ENCODE data around the gene SH3D19. TPM values are rescaled to one million over a fixed set of nuclear protein-coding genes. Genes with fewer than 3 reads are reported as not detected.

SH3D19 gene
- total RNA-seq, 1 donor from 2014 or later = 39.3 TPM

- Histone ChIP-seq H3K27me3 (no peaks in the 10 kb centered on the region), H3K4me1 (peaks cover 5% of the 10 kb centered on the region), H3K4me2 (no peak overlapping the region), H3F3A (ENCODE audit: low read depth) (no peaks in the 10 kb centered on the region), H3K9me3 (ENCODE audit: low read depth) (no peaks in the 10 kb centered on the region), H3K27ac (no peak overlapping the region), H3K79me2 (ENCODE audit: low read depth) (no peaks in the 10 kb centered on the region), H3K36me3 (peaks cover 4% of the 10 kb centered on the region), H3K9ac (no peak overlapping the region), H2AFZ (replicated peaks) (no peak overlapping the region), H3K4me3 (no peak overlapping the region), H4K20me1 (ENCODE audit: low read depth) (no peaks in the 10 kb centered on the region)
- Mint-ChIP-seq H3K4me1 (peaks cover 17% of the 10 kb centered on the region), H3K9me3 (no peaks in the 10 kb centered on the region), H3K27me3 (ENCODE audit: insufficient read depth, low read depth) (no peaks in the 10 kb centered on the region), H3K36me3 (peaks cover 9% of the 10 kb centered on the region), H3K27ac (peak overlapping the region; percentile 70), H3K4me3 (no peak overlapping the region)
- TF ChIP-seq EZH2phosphoT487 (IDR thresholded peaks at IDR 0.05) (no peak), EZH2 (IDR thresholded peaks at IDR 0.05) (no peak), CTCF (IDR thresholded peaks at IDR 0.05) (no peak)
- DNase-seq (ENCODE audit: low spot score) = no peak
Observed at GRCh38 chr4:151182455-151182996, 142.9 kb downstream of the SH3D19 start.

- Mint-ChIP-seq H3K27ac (no peak overlapping the region), H3K36me3 (peaks cover 15% of the 10 kb centered on the region), H3K27me3 (ENCODE audit: insufficient read depth, low read depth) (peaks cover 2% of the 10 kb centered on the region), H3K4me3 (no peak overlapping the region), H3K9me3 (no peaks in the 10 kb centered on the region), H3K4me1 (peaks cover 4% of the 10 kb centered on the region)
- peaks cover 9% of the 10 kb centered on the region for H4K20me1 ChIP-seq (ENCODE audit: low read depth)
- no peak overlapping the region for H3K9ac ChIP-seq
- no peak overlapping the region for H2AFZ ChIP-seq (replicated peaks)
- H3K4me3 ChIP-seq = no peak overlapping the region
- H3K27me3 ChIP-seq = no peaks in the 10 kb centered on the region
- H3K4me1 ChIP-seq = peaks cover 11% of the 10 kb centered on the region
- H3K79me2 ChIP-seq (ENCODE audit: low read depth) = no peaks in the 10 kb centered on the region
- no peak overlapping the region for H3K4me2 ChIP-seq
- TF ChIP-seq CTCF (IDR thresholded peaks at IDR 0.05) = no peak
- TF ChIP-seq EZH2phosphoT487 (IDR thresholded peaks at IDR 0.05) = no peak
- TF ChIP-seq EZH2 (IDR thresholded peaks at IDR 0.05) = no peak
- no peak for DNase-seq (ENCODE audit: low spot score)
- no peaks in the 10 kb centered on the region for H3K9me3 ChIP-seq (ENCODE audit: low read depth)
- peaks cover 3% of the 10 kb centered on the region for H3F3A ChIP-seq (ENCODE audit: low read depth)
- H3K36me3 ChIP-seq = peaks cover 12% of the 10 kb centered on the region
- no peak overlapping the region for H3K27ac ChIP-seq
Observed at GRCh38 chr4:151176685-151177084, 148.7 kb downstream of the SH3D19 start.

- peaks cover under 1% of the 10 kb centered on the region for H3K4me1 Mint-ChIP-seq
- peaks cover 12% of the 10 kb centered on the region for H3K36me3 Mint-ChIP-seq
- Histone ChIP-seq H3F3A (ENCODE audit: low read depth) (peaks cover 3% of the 10 kb centered on the region), H4K20me1 (ENCODE audit: low read depth) (peaks cover 14% of the 10 kb centered on the region), H3K79me2 (ENCODE audit: low read depth) (no peaks in the 10 kb centered on the region), H3K4me2 (no peak overlapping the region), H3K4me3 (no peak overlapping the region), H3K4me1 (peaks cover 17% of the 10 kb centered on the region), H3K27me3 (no peaks in the 10 kb centered on the region), H2AFZ (replicated peaks) (no peak overlapping the region), H3K36me3 (peaks cover 12% of the 10 kb centered on the region), H3K27ac (no peak overlapping the region), H3K9ac (no peak overlapping the region), H3K9me3 (ENCODE audit: low read depth) (no peaks in the 10 kb centered on the region)
- TF ChIP-seq EZH2phosphoT487 (IDR thresholded peaks at IDR 0.05) (no peak), EZH2 (IDR thresholded peaks at IDR 0.05) (no peak), CTCF (IDR thresholded peaks at IDR 0.05) (no peak)
- no peak overlapping the region for H3K4me3 Mint-ChIP-seq
- peaks cover 2% of the 10 kb centered on the region for H3K27me3 Mint-ChIP-seq (ENCODE audit: insufficient read depth, low read depth)
- no peak for DNase-seq (ENCODE audit: low spot score)
- no peaks in the 10 kb centered on the region for H3K9me3 Mint-ChIP-seq
- no peak overlapping the region for H3K27ac Mint-ChIP-seq
Observed at GRCh38 chr4:151175754-151176631, 149.4 kb downstream of the SH3D19 start.
